Vagina (tissue), 2 donors: ENCODE data around the gene NSD2. TPM values are rescaled to one million over a fixed set of nuclear protein-coding genes. Genes with fewer than 3 reads are reported as not detected.

Source experiments
- DNase-seq, 2 donors: peaks; one replicate each; pipeline ENCODE4 v3.0.0-alpha.2; 2017; ENCODE audit errors: extremely low spot score in 2 of 2
- H3K27ac ChIP-seq: fragments of 200-600 bp; sonication (generic); one replicate; pipeline ENCODE4 v1.5.1; 2019
- H3K27me3 ChIP-seq: fragments of 200-600 bp; sonication (generic); one replicate; pipeline ENCODE4 v1.5.1; 2019
- H3K36me3 ChIP-seq, 2 donors: fragments of 200-600 bp; sonication (generic); one replicate each; pipeline ENCODE4 v1.5.1; 2017 to 2019
- H3K4me1 ChIP-seq: fragments of 200-600 bp; sonication (generic); one replicate; pipeline ENCODE4 v1.5.1; 2019
- H3K4me3 ChIP-seq, 2 donors: fragments of 200-600 bp; sonication (generic); 1 replicate in 1 of 2; 2 replicates in 1 of 2; pipeline ENCODE4 v1.5.1; 2016 to 2019
- H3K9me3 ChIP-seq: fragments of 200-600 bp; sonication (generic); one replicate; pipeline ENCODE4 v1.5.1; 2019
- POLR2A ChIP-seq, 2 donors: fragments of 450-650 bp; IDR thresholded peaks; one replicate each; pipeline ENCODE4 v1.6.1; 2017; ENCODE audit warnings: antibody characterized with exemption in 2 of 2, mild to moderate bottlenecking in 2 of 2, moderate library complexity in 2 of 2
- POLR2AphosphoS5 ChIP-seq, 2 donors: sonication (generic); formaldehyde crosslinking; IDR thresholded peaks; one replicate each; pipeline ENCODE4 v1.9.0; 2017; ENCODE audit warnings: antibody characterized with exemption in 2 of 2, mild to moderate bottlenecking in 2 of 2, low read depth in 1 of 2; ENCODE audit not compliant: insufficient read depth in 1 of 2
- intact Hi-C: fragments of 100-400 bp; cut with DNase I; formaldehyde crosslinking; loops from one replicate; pipeline ENCODE4 v1.15.1; 2023
- total RNA-seq: library from RNA; depleted of rRNA; stranded (reverse); fragments of >200 nt; gene quantifications from one replicate; pipeline ENCODE4 v1.2.3, GENCODE V29; 2016
- TF ChIP-seq, protein P1 (sequence below), 3 experiments: fragments of 450-650 bp in 2 of 3; fragments of 200-600 bp in 1 of 3; sonication (generic) in 1 of 3; IDR thresholded peaks; one replicate each; pipeline ENCODE4 v1.5.1; 2017 to 2019; ENCODE audit warnings: antibody characterized with exemption in 3 of 3, mild to moderate bottlenecking in 2 of 3, moderate library complexity in 2 of 3

Gene NSD2
- total RNA-seq, 1 donor from 2014 or later = 38.5 TPM

DNA sequence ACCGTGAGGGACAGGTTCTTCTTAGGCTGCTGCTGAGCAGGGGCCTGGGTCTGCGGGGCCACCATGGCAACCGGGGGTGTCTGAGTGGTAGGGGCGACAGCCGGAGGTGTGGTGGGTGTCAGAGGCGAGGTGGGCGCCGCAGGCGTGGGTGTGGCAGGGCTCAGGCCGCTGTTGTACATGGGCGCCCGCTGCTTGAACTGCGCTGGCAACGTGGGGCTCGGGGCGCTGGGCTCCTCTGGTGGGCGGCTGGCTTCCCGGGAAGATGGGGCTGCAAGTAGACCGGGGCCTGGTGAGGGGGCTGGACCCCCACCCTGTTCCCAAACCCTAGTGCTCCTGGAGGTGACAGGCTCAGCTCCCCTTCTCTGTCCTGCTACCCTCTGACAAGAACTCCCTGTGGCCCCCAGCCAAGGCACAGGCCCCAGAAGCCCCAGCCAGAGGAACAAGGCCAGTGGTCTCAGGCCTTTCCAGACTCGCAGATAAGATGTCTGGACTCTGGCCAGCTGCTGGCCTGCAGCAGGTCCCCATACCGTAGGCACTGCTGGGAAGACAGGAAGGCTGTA lies 112.7 kb downstream of the NSD2 start:
- peak in 1 of 2 donors; percentile 93 for DNase-seq
- TF ChIP-seq POLR2A (IDR thresholded peaks at IDR 0.05) (no peak), POLR2AphosphoS5 (IDR thresholded peaks at IDR 0.05; ENCODE audit: insufficient read depth in 1 of 2, low read depth in 1 of 2) (no peak)
- TF ChIP-seq, protein P1, sequence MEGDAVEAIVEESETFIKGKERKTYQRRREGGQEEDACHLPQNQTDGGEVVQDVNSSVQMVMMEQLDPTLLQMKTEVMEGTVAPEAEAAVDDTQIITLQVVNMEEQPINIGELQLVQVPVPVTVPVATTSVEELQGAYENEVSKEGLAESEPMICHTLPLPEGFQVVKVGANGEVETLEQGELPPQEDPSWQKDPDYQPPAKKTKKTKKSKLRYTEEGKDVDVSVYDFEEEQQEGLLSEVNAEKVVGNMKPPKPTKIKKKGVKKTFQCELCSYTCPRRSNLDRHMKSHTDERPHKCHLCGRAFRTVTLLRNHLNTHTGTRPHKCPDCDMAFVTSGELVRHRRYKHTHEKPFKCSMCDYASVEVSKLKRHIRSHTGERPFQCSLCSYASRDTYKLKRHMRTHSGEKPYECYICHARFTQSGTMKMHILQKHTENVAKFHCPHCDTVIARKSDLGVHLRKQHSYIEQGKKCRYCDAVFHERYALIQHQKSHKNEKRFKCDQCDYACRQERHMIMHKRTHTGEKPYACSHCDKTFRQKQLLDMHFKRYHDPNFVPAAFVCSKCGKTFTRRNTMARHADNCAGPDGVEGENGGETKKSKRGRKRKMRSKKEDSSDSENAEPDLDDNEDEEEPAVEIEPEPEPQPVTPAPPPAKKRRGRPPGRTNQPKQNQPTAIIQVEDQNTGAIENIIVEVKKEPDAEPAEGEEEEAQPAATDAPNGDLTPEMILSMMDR (IDR thresholded peaks at IDR 0.05) = no peak
- Histone ChIP-seq H3K27ac (no peak overlapping the region), H3K27me3 (no peaks in the 10 kb centered on the region), H3K4me1 (peaks cover 7% of the 10 kb centered on the region), H3K36me3 (peaks cover 9 to 83% of the 10 kb centered on the region in 2 donors), H3K4me3 (no peak overlapping the region), H3K9me3 (no peaks in the 10 kb centered on the region)
- intact Hi-C loops = no loop called here

DNA sequence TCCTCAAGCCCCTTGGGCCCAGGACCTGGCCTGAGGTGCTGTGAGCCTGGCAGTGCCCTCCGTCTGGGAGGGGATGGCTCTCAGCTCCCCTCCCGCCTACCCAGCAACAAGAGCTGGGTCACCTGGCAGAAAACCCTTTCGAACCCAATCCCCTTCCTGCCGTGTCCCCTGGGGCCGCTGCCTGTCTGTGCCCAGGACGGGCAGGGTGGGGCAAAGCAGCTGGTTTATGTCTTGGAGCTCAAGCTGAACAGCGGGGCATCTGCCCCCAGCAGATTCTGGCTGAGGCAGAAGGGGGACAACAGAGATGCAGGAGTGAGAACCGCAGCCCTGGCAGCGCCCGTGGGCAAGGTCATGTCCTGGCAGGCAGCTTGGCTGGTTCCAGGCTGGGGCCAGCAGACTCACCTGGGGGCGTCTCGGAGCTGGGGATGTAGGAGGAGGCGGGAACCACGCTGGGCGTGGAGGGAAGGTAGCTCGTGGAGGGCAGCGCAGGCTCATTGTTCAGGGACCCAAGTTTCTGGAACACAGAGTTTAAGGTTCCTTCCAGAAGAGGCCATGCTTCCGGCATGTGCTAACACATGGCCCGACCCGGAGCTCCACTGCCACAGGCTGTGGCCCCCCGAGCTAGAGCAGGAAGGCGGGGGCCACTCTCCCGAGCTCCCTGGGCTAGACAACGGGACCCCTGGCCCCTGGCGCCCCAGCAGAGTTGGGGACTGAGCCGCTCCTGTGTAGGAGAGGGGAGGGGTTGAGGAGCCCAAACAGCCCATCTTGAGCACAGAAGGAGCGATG lies 113.4 kb downstream of the NSD2 start:
- Histone ChIP-seq H3K36me3 (peaks cover 9 to 87% of the 10 kb centered on the region in 2 donors), H3K27ac (no peak overlapping the region), H3K4me3 (no peak overlapping the region)

DNA sequence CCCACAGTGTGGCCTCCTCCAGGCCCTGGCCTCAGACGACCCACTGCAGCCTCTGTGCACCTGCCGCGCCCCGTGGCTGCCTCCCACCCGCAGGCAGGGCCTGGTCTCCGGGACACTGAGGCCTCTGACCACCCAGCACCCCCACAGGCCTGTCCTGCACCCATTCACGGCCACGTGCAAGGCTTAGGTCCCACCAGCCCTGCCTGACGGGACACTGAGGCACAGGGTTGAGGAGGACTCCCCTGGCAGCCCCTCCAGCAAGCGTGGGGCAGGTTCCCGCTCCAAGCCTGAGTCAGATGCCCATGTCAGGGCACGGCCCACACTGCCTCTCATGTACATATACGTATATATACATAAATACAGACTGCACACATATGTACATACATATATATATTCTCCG lies 114.1 kb downstream of the NSD2 start:
- TF ChIP-seq POLR2A (IDR thresholded peaks at IDR 0.05) (no peak), POLR2AphosphoS5 (IDR thresholded peaks at IDR 0.05; ENCODE audit: insufficient read depth in 1 of 2, low read depth in 1 of 2) (no peak)
- TF ChIP-seq, protein P1 (IDR thresholded peaks at IDR 0.05) = no peak
- Histone ChIP-seq H3K4me1 (peaks cover 7% of the 10 kb centered on the region), H3K27me3 (no peaks in the 10 kb centered on the region), H3K36me3 (peaks cover 9 to 91% of the 10 kb centered on the region in 2 donors), H3K27ac (no peak overlapping the region), H3K4me3 (no peak overlapping the region), H3K9me3 (no peaks in the 10 kb centered on the region)
- intact Hi-C loops = no loop called here
- peak in 1 of 2 donors; percentile 89 for DNase-seq

More for the DNA sequence above, 113.4 kb downstream of the NSD2 start:
- intact Hi-C loops = no loop called here
- H3K4me1 ChIP-seq = peaks cover 7% of the 10 kb centered on the region
- no peaks in the 10 kb centered on the region for H3K27me3 ChIP-seq
- TF ChIP-seq POLR2AphosphoS5 (IDR thresholded peaks at IDR 0.05; ENCODE audit: insufficient read depth in 1 of 2, low read depth in 1 of 2) (no peak), POLR2A (IDR thresholded peaks at IDR 0.05) (no peak)
- TF ChIP-seq, protein P1 (IDR thresholded peaks at IDR 0.05) = no peak
- H3K9me3 ChIP-seq = no peaks in the 10 kb centered on the region
- DNase-seq = peak in 1 of 2 donors; percentile 77

DNA sequence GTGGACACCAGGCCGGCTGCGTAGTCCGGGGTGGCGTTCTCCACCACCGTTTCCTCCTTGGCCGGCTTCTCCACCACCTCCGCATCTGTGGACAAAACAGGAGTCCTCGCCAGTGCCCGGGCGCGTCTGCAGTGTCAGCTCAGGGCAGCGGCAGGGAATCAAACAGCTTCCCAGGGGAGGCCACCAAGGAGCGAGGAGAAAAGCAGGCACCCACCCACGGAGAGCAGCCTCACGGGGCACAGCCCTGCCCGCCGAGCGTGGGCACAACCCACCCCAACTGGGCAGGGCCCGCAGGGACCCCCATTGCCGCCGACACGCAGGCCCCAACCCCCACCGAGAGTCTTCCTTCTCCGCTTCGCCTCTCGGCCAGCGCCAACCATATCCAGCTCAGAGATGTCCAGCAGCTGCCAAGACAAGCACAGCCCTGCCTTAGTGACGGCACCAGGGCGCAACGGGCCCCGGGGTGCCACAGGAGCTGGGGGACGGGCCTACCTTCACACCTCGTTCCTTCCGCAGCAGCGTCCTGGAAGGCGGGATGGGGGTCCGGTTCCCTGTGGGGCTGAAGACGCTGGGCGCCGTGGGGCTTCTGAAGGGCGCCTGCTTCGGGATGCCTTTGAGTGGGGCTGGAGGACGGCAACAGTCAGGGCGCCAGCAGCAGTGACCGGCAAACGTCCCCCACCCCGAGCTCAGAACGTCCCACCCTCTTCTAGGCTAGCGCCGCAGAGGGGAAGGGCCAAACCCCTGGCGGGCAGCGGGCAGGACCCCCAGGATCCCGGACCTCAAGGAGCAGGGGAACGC lies 114.8 kb downstream of the NSD2 start:
- intact Hi-C loops = no loop called here
- peak in 1 of 2 donors; percentile 84 for DNase-seq
- H3K4me1 ChIP-seq = peaks cover 7% of the 10 kb centered on the region
- no peaks in the 10 kb centered on the region for H3K9me3 ChIP-seq
- H3K36me3 ChIP-seq = peaks cover 9 to 86% of the 10 kb centered on the region in 2 donors
- no peak overlapping the region for H3K4me3 ChIP-seq
- TF ChIP-seq POLR2A (IDR thresholded peaks at IDR 0.05) = no peak
- TF ChIP-seq, protein P1 (IDR thresholded peaks at IDR 0.05) = no peak
- TF ChIP-seq POLR2AphosphoS5 (IDR thresholded peaks at IDR 0.05; ENCODE audit: insufficient read depth in 1 of 2, low read depth in 1 of 2) = no peak
- H3K27me3 ChIP-seq = no peaks in the 10 kb centered on the region
- H3K27ac ChIP-seq = no peak overlapping the region
